Muscle of leg (tissue), 11 donors: ENCODE measurements around the gene PSEN2. TPM values are rescaled to one million over a fixed set of nuclear protein-coding genes. Genes with fewer than 3 reads are reported as not detected.

Experiments used
- DNase-seq: peaks from one replicate; pipeline ENCODE4 v3.0.0; 2013
- H3K27ac ChIP-seq: one replicate; pipeline ENCODE4 v1.5.1; 2013; ENCODE audit warnings: mild to moderate bottlenecking, low read length, control low read depth
- H3K27me3 ChIP-seq: one replicate; pipeline ENCODE4 v1.6.1; 2013; ENCODE audit warnings: low read length; ENCODE audit not compliant: control insufficient read depth, insufficient read depth
- H3K36me3 ChIP-seq: one replicate; pipeline ENCODE4 v1.6.1; 2013; ENCODE audit warnings: low read length; ENCODE audit not compliant: control insufficient read depth, insufficient read depth
- H3K4me1 ChIP-seq: one replicate; pipeline ENCODE4 v1.6.1; 2013; ENCODE audit warnings: low read length; ENCODE audit not compliant: control insufficient read depth, insufficient read depth
- H3K4me3 ChIP-seq: one replicate; pipeline ENCODE4 v1.5.1; 2013; ENCODE audit warnings: low read length, control low read depth
- H3K9me3 ChIP-seq: replicated peaks from 2 replicates; pipeline ENCODE4 v1.6.1; 2013; ENCODE audit warnings: low read depth, low read length; ENCODE audit not compliant: control insufficient read depth
- WGBS: methylation state at CpG from one replicate; pipeline ENCODE4 v1.1.5; 2013; ENCODE audit warnings: missing lambda C conversion rate; ENCODE audit not compliant: insufficient coverage; 5-methylcytosine and 5-hydroxymethylcytosine counted together
- polyA plus RNA-seq, 8 donors: library from polyadenylated mRNA; unstranded; fragments of 120-200 nt; gene quantifications; one replicate each; pipeline versions ENCODE4 v1.2.1 to v1.2.3, GENCODE V29; 2013; ENCODE audit warnings: inconsistent platforms in 1 of 8, low replicate concordance in 1 of 8; ENCODE audit not compliant: insufficient read length in 8 of 8, insufficient read depth in 1 of 8
- total RNA-seq: library from RNA; stranded (reverse); fragments of 120-200 nt; gene quantifications from one replicate; pipeline ENCODE4 v1.2.4, GENCODE V29; 2013

PSEN2 gene
- total and polyA plus RNA-seq, 9 donors = 67.7 to 142 (median 108) TPM

DNA sequence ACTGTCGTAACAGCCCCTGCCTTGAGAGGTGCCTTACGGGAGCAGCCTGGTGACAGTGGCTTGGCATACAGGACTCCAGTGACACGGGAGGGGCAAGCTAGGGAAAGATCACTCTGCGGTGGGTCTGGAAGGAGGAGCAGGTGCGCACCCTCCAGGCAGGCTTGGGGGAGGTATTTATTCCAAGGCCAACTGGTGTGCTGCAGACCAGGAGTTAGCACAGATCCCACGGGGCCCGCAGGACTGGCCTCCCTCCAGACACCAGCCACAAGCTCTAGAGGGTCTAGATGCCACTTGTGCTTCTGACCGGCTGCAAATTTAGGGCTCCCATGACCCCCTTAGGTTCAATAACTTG, 22.1 kb downstream of the PSEN2 start:
- Histone ChIP-seq H3K27ac (no peak overlapping the region), H3K4me3 (no peak overlapping the region), H3K4me1 (peaks cover 19% of the 10 kb centered on the region), H3K9me3 (no peaks in the 10 kb centered on the region), H3K36me3 (peaks cover 76% of the 10 kb centered on the region), H3K27me3 (no peaks in the 10 kb centered on the region)
- WGBS = 59% methylated on average over 6 of the region's 8 CpGs
- DNase-seq = peak; percentile 37

DNA sequence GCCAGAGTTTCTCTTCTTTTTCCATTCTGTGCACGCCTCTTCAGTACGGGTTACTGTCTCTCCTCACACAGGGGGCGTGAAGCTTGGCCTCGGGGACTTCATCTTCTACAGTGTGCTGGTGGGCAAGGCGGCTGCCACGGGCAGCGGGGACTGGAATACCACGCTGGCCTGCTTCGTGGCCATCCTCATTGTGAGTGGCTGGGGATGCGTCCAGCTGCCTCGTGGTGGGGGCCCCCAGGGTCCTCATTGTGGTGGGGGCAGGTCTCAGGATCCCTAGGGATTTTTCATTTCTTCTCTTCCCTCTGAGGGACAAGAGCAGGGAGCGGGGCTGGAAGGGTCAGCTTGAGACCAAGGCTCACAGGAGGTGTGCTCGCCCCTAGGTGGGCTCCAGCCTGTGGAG, 23.5 kb downstream of the PSEN2 start:
- no peak overlapping the region for H3K27ac ChIP-seq
- no peak for DNase-seq
- peaks cover 19% of the 10 kb centered on the region for H3K4me1 ChIP-seq
- H3K4me3 ChIP-seq = no peak overlapping the region
- no peaks in the 10 kb centered on the region for H3K9me3 ChIP-seq
- no peaks in the 10 kb centered on the region for H3K27me3 ChIP-seq
- H3K36me3 ChIP-seq = peaks cover 61% of the 10 kb centered on the region
- 89% methylated on average over 5 of the region's 13 CpGs for WGBS

DNA sequence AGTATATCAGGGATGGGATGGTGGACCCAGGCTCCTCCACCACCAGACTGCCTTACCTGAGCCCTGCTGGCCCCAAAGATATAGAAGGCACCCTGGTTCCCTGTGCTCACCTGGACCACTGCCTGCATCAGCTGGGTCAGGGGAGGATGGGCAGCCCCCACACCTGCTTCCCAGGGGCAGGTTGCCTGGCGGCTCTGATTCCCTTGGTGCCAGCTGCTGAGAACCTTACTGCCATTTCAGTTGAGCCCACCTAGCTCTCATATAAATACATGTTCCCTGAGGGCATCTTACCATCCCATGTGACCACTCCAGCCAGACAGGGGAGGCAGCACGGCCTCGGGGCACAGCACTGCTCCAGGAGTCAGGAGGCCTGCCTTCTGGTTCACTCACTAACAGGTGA, 24.4 kb downstream of the PSEN2 start:
- Histone ChIP-seq H3K36me3 (peaks cover 62% of the 10 kb centered on the region), H3K27ac (no peak overlapping the region), H3K4me1 (peaks cover 19% of the 10 kb centered on the region), H3K9me3 (no peaks in the 10 kb centered on the region), H3K27me3 (no peaks in the 10 kb centered on the region), H3K4me3 (no peak overlapping the region)
- WGBS = 85% methylated on average over 2 of the region's 3 CpGs
- no peak for DNase-seq

DNA sequence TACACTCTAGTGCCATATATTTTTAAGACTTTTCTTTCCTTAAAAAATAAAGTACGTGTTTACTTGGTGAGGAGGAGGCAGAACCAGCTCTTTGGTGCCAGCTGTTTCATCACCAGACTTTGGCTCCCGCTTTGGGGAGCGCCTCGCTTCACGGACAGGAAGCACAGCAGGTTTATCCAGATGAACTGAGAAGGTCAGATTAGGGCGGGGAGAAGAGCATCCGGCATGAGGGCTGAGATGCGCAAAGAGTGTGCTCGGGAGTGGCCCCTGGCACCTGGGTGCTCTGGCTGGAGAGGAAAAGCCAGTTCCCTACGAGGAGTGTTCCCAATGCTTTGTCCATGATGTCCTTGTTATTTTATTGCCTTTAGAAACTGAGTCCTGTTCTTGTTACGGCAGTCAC, 25.2 kb downstream of the PSEN2 start:
- no peak for DNase-seq
- Histone ChIP-seq H3K27ac (no peak overlapping the region), H3K4me3 (no peak overlapping the region), H3K9me3 (no peaks in the 10 kb centered on the region), H3K4me1 (peaks cover 19% of the 10 kb centered on the region), H3K27me3 (no peaks in the 10 kb centered on the region), H3K36me3 (peaks cover 63% of the 10 kb centered on the region)
- WGBS = 76% methylated on average over 10 of the region's 11 CpGs

DNA sequence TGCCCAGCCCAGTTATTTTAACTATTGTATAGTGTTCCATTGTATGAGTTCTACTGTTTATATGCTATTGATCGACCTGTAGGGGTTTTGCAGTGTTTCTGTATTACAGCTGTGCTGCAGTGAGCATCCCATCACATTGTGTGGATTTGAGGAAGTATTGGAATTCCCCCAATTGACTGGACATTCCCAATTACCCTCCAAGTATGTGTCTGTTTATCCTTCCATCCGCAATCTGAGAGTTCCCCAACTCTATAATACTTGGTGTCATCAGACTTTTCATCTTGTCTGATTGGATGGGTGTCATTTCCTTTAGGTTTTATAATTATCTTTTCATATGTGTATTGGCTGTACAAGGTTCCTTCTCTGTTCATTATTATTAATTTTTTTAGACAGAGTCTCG, 27.8 kb downstream of the PSEN2 start:
- Histone ChIP-seq H3K27ac (no peak overlapping the region), H3K4me1 (peaks cover 5% of the 10 kb centered on the region), H3K4me3 (no peak overlapping the region), H3K9me3 (no peaks in the 10 kb centered on the region), H3K36me3 (peaks cover 47% of the 10 kb centered on the region), H3K27me3 (no peaks in the 10 kb centered on the region)
- no peak for DNase-seq
- 86% methylated on average over 1 of the region's 3 CpGs for WGBS

DNA sequence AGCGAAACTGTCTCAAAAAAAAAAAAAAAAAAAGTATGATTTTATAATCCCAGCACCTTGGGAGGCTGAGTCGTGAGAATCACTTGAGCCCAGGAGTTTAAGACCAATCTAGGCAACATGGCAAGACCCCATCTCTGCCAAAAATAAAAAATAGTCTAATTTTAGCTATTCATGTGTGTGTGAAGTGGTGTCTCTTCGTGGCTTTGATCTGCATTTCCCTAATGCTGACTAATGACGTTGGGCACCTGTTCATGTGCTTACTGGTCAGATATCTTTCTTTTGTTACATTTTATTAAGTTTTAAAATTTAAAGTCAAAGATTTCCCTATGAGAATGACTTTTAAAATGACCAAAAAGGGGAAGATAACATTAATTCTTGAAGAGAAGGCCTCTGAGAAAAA, 31.0 kb downstream of the PSEN2 start:
- Histone ChIP-seq H3K4me3 (no peak overlapping the region), H3K36me3 (peaks cover 26% of the 10 kb centered on the region), H3K9me3 (no peaks in the 10 kb centered on the region), H3K27ac (no peak overlapping the region), H3K27me3 (no peaks in the 10 kb centered on the region), H3K4me1 (peaks cover 12% of the 10 kb centered on the region)
- no CpG with 5 or more reads among the region's 4 CpGs for WGBS
- no peak for DNase-seq

DNA sequence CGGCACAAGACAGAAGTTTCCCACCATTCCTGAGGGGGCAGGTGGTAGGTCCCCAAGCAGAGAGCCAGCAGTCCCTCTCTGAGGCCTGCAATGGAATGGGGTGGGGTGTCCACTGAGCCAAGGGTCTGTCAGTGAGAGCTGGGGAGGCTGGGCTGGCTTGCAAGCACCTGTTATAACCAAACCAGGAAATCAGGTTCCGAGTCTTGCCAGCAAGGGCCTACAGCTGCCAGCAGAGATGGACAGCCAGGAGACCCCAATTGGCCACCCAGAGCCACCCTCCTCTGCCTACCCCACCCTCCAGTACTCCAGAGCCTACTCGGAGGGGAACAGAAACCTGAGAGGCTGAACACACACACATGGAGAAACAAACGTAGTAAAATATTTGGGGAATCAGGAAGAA, 32.2 kb downstream of the PSEN2 start:
- Histone ChIP-seq H3K4me3 (no peak overlapping the region), H3K27me3 (no peaks in the 10 kb centered on the region), H3K4me1 (peaks cover 12% of the 10 kb centered on the region), H3K27ac (no peak overlapping the region), H3K36me3 (peaks cover 20% of the 10 kb centered on the region), H3K9me3 (no peaks in the 10 kb centered on the region)
- peak; percentile 38 for DNase-seq
- 45% methylated on average over 2 of the region's 4 CpGs for WGBS

DNA sequence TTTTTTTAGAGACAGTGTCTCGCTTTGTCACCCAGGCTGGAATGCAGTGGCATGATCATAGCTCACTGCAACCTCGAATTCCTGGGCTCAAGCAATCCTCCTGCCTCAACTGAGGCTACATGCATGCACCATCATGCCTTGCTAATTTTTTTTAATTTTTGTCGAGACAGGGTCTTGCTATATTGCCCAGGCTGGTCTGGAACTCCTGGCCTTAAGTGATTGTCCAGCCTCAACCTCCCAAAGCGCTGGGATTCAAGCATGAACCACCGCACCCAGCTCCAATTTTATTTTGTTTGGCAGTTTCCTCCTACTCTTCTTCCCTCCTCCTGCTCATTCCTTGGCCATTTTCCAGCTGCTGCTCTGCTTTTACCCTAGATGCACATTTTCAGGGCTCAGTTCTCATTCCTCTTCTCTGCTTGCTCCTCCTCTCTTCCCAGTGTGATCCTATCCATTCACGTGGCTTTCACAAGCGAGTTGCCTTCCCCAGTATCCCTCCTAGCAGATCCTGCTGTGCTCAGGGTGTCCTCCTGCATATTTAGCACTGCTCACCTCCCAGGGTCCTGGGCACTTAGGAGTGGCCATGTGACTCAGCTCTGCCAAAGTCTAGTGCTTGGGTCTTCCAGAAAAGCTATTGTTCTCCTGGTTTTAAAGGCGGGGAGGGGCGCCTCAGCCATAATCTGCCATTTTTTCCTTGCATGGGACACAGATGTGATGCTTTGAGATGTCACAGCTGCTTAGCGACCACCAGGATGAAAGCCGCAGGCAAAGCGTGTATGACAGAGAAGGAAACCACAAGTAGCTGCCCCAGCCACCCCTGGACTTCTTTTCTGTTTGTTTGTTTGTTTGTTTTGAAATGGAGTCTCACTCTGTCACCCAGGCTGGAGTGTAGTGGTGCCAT, 33.7 kb downstream of the PSEN2 start:
- peak; percentile 82 for DNase-seq
- H3K9me3 ChIP-seq = no peaks in the 10 kb centered on the region
- peaks cover 26% of the 10 kb centered on the region for H3K36me3 ChIP-seq
- H3K4me3 ChIP-seq = no peak overlapping the region
- 57% methylated on average over 12 of the region's 12 CpGs for WGBS
- H3K27ac ChIP-seq = no peak overlapping the region
- H3K4me1 ChIP-seq = peaks cover 12% of the 10 kb centered on the region
- no peaks in the 10 kb centered on the region for H3K27me3 ChIP-seq

DNA sequence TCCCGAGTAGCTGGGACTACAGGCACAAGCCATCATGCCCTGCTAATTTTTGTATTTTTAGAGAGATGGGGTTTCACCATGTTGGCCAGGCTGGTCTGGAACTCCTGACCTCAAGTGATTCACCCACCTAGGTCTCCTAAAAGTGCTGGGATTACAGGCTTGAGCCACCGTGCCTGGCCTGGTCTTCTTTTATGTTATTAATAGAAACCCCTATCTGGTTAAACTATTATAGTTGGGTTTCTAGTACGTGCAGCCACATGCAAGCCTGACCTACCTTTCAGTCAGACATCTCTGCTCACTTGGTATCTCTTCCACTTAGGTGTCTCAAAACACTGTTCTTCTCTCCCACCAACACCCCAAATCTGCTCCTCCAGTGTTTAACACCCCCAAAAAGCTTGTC, 34.4 kb downstream of the PSEN2 start:
- Histone ChIP-seq H3K4me1 (peaks cover 12% of the 10 kb centered on the region), H3K9me3 (no peaks in the 10 kb centered on the region), H3K4me3 (no peak overlapping the region), H3K27me3 (no peaks in the 10 kb centered on the region), H3K36me3 (peaks cover 19% of the 10 kb centered on the region), H3K27ac (no peak overlapping the region)
- WGBS = 40% methylated on average over 2 of the region's 3 CpGs
- no peak for DNase-seq

DNA sequence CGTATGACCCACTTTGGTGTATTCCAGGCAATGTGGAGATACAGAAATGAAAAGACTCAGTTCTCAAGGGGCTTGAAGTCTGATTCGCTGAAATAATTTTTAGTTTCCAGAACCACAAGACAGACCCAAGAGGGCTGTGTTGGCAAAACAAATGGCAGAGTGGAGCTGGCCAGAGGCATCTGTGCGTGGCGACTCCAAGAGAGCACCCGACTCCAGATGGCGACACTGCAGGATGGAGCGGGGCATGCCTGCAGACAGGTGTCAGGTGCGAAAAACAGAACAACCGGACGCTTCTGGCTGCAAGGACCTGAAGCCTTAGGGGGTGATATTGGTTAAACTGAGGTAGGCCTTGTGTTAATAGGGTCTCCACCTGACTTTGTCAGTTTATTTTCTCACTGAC, 38.0 kb downstream of the PSEN2 start:
- Histone ChIP-seq H3K27me3 (no peaks in the 10 kb centered on the region), H3K9me3 (no peaks in the 10 kb centered on the region), H3K36me3 (peaks cover 21% of the 10 kb centered on the region), H3K4me1 (peaks cover 7% of the 10 kb centered on the region), H3K27ac (no peak overlapping the region), H3K4me3 (no peak overlapping the region)
- 88% methylated on average over 9 of the region's 10 CpGs for WGBS
- DNase-seq = no peak
